ENCODE results near the gene ITGA2B.

DNA sequence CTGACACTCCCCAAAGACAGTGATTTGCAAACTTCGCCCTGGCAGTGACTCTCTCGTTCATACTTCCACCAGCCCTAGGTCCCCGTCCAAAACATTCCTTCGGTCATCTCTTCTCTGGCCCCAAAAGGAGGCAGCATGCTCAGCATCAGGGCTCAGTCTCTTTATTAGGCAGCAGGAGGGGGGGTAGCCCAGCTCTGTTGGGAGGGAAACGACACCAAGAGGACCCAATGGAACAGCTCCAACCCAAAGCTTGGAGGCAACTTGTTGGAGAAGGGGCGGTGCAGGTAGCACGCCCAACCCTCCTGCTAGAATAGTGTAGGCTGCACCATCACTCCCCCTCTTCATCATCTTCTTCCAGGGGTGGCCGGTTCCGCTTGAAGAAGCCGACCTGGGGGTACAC lies 17.4 kb downstream of the ITGA2B start:
- TF ChIP-seq POLR2A (IDR thresholded peaks at IDR 0.05) (no peak), CTCF (IDR thresholded peaks at IDR 0.05) (no peak)
